Lower lobe of right lung (tissue), 2 donors: Measurements from ENCODE around the gene BTBD6. TPM values are rescaled to one million over a fixed set of nuclear protein-coding genes. Genes with fewer than 3 reads are reported as not detected.

Source experiments
- ATAC-seq, 2 donors: fragments of 200-7000 bp; cut with Tn5 transposase; one replicate each; pipeline ENCODE4 v1.9.1; 2020 to 2022; ENCODE audit warnings: mild to moderate bottlenecking in 2 of 2, moderate library complexity in 2 of 2
- DNase-seq: peaks from one replicate; pipeline ENCODE4 v3.0.0-alpha.2; 2020
- H3K27ac ChIP-seq: fragments of 200-600 bp; one replicate; pipeline ENCODE4 v1.8.0; 2022
- H3K27me3 ChIP-seq: fragments of 200-600 bp; one replicate; pipeline ENCODE4 v1.8.0; 2022; ENCODE audit warnings: low read depth
- H3K36me3 ChIP-seq: fragments of 200-600 bp; one replicate; pipeline ENCODE4 v1.8.0; 2022; ENCODE audit warnings: mild to moderate bottlenecking
- H3K4me1 ChIP-seq: fragments of 200-600 bp; one replicate; pipeline ENCODE4 v1.8.0; 2022
- H3K4me3 ChIP-seq: fragments of 200-600 bp; one replicate; pipeline ENCODE4 v1.8.0; 2022; ENCODE audit warnings: mild to moderate bottlenecking
- H3K9me3 ChIP-seq: fragments of 200-600 bp; one replicate; pipeline ENCODE4 v1.8.0; 2022
- CTCF ChIP-seq: fragments of 200-600 bp; IDR thresholded peaks from one replicate; pipeline ENCODE4 v1.8.0; 2022; ENCODE audit warnings: antibody characterized with exemption, mild to moderate bottlenecking
- intact Hi-C: fragments of 100-400 bp; cut with DNase I; formaldehyde crosslinking; loops from one replicate; pipeline ENCODE4 v1.11.0; 2022
- total RNA-seq: library from RNA; stranded (reverse); fragmentation: NEBNext Ultra II Directional; extraction: Animal tissue kit (Norgen Biotek cat#: 25700); gene quantifications from one replicate; pipeline ENCODE4 v1.2.1, GENCODE V29; 2021
- donor health status: DM: no; HTN: yes; CAD: no; lungs with severe emphysema.

The BTBD6 gene
- total RNA-seq, 1 donor from 2014 or later = 53.0 TPM

GRCh38 chr14:105211758-105212089 is 36.6 kb upstream of the BTBD6 start:
- Histone ChIP-seq H3K9me3 (no peaks in the 10 kb centered on the region), H3K36me3 (peaks cover 64% of the 10 kb centered on the region), H3K4me3 (no peak overlapping the region), H3K27ac (no peak overlapping the region), H3K27me3 (no peaks in the 10 kb centered on the region), H3K4me1 (no peaks in the 10 kb centered on the region)
- intact Hi-C loops = no loop called here
- DNase-seq = no peak
- ATAC-seq = no peak
- no peak for TF ChIP-seq CTCF

- H3K36me3 ChIP-seq = peaks cover 74% of the 10 kb centered on the region
- DNase-seq (no peak), ATAC-seq (no peak)
- no peak overlapping the region for H3K27ac ChIP-seq
- H3K4me1 ChIP-seq = peaks cover 5% of the 10 kb centered on the region
- no peak overlapping the region for H3K4me3 ChIP-seq
- no peaks in the 10 kb centered on the region for H3K27me3 ChIP-seq
- intact Hi-C loops = no loop called here
- no peaks in the 10 kb centered on the region for H3K9me3 ChIP-seq
- TF ChIP-seq CTCF = no peak
These were observed 35.6 kb upstream of the BTBD6 start for GRCh38 chr14:105212541-105213300.

GRCh38 chr14:105213361-105213760 is 35.0 kb upstream of the BTBD6 start:
- Histone ChIP-seq H3K36me3 (peaks cover 81% of the 10 kb centered on the region), H3K27ac (no peak overlapping the region), H3K4me3 (no peak overlapping the region), H3K9me3 (no peaks in the 10 kb centered on the region), H3K4me1 (peaks cover 5% of the 10 kb centered on the region), H3K27me3 (no peaks in the 10 kb centered on the region)
- ATAC-seq (no peak), DNase-seq (no peak)
- TF ChIP-seq CTCF = no peak
- intact Hi-C loops = no loop called here

- H3K27me3 ChIP-seq = no peaks in the 10 kb centered on the region
- DNase-seq = no peak
- intact Hi-C loops = no loop called here
- no peak overlapping the region for H3K4me3 ChIP-seq
- H3K9me3 ChIP-seq = no peaks in the 10 kb centered on the region
- H3K36me3 ChIP-seq = peaks cover 86% of the 10 kb centered on the region
- H3K4me1 ChIP-seq = peaks cover 5% of the 10 kb centered on the region
- H3K27ac ChIP-seq = no peak overlapping the region
- no peak for ATAC-seq
- TF ChIP-seq CTCF = no peak
These were observed 33.9 kb upstream of the BTBD6 start for GRCh38 chr14:105214324-105214915.

- intact Hi-C loops = no loop called here
- H3K36me3 ChIP-seq = peaks cover 86% of the 10 kb centered on the region
These were observed 32.7 kb upstream of the BTBD6 start for GRCh38 chr14:105215602-105216001.

More at GRCh38 chr14:105215602-105216001, 32.7 kb upstream of the BTBD6 start:
- ATAC-seq (no peak), DNase-seq (no peak)
- TF ChIP-seq CTCF = no peak
- Histone ChIP-seq H3K4me3 (no peak overlapping the region), H3K27me3 (no peaks in the 10 kb centered on the region), H3K4me1 (peaks cover 5% of the 10 kb centered on the region), H3K27ac (no peak overlapping the region), H3K9me3 (no peaks in the 10 kb centered on the region)
